Activated T-cell treated with anti-CD3 and anti-CD28 coated beads for 48 hours (primary cell): ENCODE measurements around the gene C11orf21.
"Not testable (repeated sequence)": the region's sequence is repeated elsewhere in the genome, so short reads cannot be mapped to it uniquely, and the experiment has no call there.

Experiments used
- DNase-seq: peaks from one replicate; pipeline ENCODE4 v3.0.0-alpha.2; 2020; ENCODE audit warnings: low read depth

The C11orf21 gene

DNA sequence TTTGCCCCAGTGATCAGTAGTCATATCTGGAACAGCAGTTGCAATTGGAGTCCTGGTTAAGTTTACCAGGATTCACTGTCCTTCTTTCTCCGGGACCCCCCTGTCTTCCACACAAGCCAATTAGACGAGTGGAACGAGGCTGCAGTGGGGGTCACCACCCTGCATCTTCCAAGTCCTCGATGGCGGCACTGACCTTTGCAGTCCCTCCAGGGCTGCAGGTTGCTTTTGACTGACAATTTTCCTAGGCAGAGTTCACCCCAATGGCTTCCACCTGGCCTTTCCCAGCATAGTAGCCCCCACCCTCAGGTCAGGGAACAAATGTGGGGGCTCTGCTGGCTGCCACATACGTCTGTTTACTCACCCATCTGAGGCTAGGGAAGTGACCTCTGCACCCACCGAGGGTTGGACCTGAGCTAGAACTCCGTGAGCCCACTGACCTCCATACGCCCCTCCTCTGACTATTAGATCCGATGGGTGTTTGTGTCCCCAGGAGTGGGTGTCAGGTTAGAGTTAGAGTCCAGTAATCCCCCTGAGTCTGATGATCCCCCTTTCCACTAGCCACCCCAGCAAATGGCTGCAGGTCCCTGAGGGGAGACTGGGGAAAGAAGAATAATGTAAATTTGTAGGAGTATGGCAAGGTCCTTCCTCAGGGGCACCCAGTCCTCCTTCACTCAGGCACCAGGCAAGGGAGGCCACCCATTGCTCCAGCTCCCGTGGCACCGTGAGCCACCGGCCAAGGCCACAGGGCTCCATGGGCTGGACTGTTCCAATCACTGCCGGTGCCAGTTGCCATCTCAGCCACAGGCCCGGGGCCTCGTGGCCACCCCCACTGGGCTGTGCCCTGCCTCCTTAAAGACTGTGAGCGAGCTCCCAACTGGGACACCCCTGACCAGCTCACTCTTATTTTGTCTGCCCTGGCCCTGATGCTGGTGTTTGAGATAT, 5.5 kb downstream of the C11orf21 start:
- no peak for DNase-seq

GRCh38 chr11:2294926-2295290, 6.8 kb downstream of the C11orf21 start:
- no peak for DNase-seq

DNA sequence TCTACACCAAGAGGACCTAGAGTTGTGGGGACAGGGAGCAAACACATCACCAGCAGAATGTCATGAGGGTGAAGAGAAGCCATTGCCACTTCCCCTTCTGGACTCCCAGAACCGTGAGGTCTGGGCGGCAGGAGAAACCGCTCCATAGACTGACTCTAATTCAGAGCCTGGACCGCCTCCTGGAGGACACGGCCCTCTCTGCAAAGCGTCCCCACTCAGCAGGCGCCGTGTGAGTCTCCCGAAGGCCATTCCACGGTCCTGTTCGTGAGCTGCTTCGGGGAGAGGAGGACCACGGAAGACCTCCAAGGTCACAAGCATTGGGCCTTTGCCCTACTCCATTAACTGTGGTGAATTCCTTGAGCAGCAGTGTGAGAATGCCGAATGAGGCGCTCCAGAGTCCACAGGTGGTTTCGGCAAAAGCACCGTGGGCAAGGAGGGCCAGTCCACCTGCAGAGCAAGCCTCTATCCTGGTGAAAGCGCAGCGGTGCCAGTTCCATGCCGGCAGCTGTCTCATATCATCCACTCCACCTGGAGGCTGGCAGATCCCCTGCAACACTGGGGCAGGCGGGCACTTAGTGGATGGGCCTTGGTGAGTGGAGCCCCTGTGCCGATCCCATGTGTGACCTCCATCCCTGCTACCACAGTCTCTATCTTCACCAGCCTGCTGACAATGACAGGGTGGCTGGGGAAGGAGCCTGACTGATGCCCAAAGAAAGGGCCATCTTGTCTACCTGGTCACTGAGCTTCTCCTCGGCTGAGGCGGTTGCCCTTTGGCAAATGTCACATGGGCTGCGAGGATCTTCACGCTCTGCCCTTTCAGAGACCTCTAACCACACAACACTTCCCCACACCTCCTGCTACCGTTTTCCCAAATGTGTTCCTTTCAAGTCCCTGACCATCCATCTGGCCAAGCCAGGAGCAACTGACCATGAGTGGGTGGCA, 7.5 kb downstream of the C11orf21 start:
- DNase-seq, result no peak

GRCh38 chr11:2293531-2293971, 8.2 kb downstream of the C11orf21 start:
- no peak for DNase-seq

DNA sequence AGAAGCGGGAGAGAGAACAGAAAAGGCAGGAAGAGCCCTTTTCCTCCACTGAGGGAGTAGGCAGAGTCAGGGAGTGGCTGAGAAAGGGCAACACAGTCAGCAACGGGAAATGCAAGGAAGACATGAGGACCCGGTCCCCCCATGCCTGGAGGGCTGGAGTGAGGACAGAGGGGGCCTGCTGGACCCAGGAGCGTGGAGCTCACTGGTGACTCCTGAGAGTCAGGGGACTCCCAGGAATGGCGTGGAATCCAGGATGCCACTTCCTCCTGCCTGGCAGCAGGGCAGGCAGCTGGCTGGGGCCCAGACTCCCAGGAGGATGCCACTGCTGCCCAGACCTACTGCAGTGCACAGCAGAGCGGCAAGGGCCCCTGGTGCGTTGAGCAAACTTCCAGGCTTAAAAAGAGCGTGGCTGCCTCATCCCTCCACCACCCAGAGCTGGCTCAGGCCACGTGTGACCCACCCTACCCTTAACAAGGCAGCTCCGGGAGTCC, 11.3 kb downstream of the C11orf21 start:
- no peak for DNase-seq

GRCh38 chr11:2289859-2290258, 11.9 kb downstream of the C11orf21 start:
- no peak for DNase-seq

DNA sequence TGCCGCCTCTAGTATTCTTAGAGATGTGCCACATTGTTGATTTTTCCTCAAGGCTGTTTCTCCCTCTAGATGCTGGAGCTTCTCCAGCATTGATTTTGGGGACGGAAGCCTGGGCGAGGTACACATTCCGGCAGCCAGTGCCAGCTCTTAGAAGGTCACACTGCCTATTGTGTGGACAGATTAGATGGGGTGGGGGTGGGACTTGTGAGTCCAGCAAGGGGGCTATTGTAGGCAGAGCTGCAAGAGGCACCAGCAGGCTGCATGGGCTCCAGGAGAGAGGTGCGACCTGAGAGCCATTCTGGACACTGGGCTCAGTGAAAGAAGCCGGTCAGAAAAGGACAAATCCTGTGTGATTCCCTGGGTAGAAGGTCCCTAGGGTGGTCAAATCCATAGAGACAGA, 12.4 kb downstream of the C11orf21 start:
- no peak for DNase-seq

DNA sequence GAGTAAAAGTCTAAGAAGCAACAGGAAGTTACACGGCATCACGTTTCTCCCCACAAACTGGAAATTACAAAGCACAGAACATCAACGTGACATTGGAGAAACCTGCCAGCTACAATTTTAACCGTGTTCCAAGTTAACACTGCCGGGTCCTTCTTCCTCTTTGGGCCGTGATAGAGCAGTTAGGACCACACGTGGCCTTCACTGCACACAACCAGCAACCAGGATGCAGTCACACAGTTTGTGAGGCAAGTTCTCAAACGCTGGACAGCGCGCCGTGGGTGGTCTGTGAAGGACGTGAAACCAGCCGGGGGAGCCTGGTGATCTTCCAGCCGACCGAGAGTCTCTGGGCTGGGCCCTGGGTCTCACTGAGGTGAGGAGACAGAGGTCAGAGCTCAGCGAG, 14.6 kb downstream of the C11orf21 start:
- no peak for DNase-seq

DNA sequence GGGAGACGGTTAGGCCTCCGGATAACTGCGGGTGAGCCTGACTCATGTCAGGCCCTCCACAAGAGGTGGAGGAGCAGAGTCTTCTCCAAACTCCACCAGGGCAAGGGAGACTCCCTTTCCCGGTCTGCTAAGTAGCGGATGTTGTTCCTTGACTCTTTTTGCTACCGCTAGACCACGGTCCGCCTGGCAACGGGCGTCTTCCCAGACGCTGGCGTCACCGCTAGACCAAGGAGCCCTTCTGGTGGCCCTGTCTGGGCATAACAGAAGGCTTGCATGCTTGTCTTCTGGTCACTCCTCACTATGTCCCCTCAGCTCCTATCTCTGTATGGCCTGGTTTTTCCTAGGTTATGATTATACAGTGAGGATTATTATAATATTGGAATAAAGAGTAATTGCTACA, 15.4 kb downstream of the C11orf21 start:
- not testable (repeated sequence) for DNase-seq

GRCh38 chr11:2280208-2280607, 21.5 kb downstream of the C11orf21 start:
- no peak for DNase-seq

GRCh38 chr11:2277933-2278523, 23.7 kb downstream of the C11orf21 start:
- DNase-seq, result no peak

GRCh38 chr11:2277008-2277346, 24.7 kb downstream of the C11orf21 start:
- no peak for DNase-seq

DNA sequence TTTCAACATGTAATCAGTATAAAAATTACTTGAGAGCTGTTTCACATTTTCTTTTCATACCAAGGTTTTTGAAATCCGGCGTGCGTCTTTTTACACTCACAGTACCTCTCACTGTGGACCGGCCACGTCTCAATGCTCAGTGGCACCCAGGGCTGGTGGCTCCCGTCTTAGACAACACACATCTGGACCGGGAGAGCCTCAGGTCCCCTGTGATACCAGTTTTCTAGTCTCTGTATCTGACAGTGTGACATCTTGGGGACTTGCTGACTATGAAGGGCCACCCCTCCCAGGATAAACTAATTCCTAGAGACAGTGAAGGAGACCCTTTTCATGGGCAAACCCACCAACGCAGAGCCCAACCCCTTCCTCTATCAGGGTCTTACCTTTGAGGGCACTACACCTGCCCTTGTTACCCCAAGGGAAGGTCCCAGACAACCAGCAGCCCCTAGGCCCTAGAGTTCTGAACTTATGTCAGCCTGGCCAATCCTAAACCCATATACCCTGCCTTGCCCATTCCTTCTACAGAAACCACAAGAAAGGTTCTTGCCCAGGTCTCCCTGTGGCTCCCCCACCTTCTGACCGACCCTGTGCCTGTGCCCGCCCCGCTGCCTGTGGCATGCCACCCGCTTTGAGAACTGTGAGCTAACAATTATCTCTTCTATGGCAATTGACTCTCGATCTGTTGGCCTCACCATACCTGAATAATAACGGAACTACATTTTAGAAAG, 25.3 kb downstream of the C11orf21 start:
- DNase-seq, result no peak

DNA sequence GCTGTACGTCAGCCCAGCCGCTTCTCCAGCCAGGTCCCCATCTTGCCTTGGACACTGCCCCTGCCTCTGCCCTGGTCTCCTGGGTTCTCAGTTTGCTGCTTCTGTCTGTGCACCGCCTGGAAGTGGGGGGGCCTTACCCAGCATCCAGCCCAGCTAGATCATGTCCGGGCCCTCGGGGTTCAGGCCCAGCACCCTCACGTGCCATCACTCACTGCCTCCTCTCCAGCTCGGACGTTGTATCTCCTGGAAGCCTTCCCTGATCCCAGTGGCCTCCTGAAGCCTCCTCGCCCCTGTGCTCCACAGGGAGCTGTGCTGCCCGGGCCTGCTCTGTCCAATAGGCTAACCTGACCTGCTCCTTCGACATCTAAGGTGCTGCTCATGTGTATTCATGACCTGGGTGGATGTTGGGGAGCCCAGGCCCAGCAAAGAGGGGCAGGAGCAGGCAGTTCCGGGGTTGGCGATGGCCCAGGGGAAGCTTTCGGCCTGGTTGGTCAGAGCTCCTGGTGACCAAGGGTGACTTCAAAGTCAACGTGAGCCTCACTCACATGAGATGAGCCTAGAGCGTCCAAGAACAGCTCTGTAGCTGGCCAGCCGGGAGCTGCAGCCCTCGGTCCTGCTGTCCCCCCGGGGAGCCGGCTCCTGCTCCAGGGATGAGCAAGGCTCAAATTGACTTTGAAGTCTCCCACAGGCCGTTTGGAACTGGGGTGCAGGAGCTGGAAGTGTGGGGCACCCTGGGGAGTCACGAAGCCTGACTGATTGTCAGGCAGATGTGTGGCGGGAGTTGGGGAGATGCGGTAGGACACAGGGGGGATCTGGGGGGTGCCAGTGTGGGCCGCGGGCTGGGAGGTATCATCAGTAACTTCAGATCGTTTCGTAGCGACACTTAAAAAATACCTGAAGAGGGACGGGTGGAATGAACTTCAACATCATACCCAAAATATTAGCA, 26.1 kb downstream of the C11orf21 start:
- no peak for DNase-seq

DNA sequence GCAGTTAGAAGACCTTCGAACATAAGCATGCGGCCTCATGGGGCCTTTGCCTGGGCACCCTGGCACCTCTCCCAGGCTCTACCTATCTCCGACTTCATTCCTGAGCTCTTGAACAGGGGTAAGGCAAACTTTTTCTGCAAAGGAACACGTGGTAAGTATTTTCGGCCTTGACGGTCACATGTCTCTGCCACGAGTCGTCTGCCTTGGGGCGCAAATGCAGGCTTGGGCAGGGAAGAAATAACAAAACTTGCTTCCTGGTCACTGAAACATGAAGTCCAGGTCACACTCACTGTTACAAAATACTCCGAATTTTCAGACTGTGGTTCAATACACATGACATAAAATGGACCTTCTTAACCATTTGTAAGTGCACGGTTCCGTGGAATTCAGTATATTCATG, 27.9 kb downstream of the C11orf21 start:
- DNase-seq, result no peak

DNA sequence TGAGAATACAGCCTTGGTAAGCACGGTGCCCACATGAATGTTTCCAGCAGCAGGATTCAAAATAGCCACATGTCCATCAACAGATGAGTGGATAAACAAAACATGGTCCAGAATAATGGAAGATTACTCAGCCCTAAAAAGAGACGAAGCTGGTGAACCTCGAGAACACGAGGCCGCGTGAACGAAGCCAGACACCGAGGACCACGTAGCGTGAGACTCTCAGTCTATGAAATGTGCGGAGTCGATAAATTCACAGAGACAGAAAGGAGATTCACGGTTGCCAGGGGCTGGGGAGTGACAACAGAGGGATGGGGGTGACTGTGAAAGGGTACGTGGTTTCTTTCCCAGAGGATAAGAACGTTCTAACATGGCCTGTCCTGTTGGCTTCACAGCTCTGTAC, 28.4 kb downstream of the C11orf21 start:
- DNase-seq, result no peak

GRCh38 chr11:2272946-2273280, 28.8 kb downstream of the C11orf21 start:
- DNase-seq, result no peak

DNA sequence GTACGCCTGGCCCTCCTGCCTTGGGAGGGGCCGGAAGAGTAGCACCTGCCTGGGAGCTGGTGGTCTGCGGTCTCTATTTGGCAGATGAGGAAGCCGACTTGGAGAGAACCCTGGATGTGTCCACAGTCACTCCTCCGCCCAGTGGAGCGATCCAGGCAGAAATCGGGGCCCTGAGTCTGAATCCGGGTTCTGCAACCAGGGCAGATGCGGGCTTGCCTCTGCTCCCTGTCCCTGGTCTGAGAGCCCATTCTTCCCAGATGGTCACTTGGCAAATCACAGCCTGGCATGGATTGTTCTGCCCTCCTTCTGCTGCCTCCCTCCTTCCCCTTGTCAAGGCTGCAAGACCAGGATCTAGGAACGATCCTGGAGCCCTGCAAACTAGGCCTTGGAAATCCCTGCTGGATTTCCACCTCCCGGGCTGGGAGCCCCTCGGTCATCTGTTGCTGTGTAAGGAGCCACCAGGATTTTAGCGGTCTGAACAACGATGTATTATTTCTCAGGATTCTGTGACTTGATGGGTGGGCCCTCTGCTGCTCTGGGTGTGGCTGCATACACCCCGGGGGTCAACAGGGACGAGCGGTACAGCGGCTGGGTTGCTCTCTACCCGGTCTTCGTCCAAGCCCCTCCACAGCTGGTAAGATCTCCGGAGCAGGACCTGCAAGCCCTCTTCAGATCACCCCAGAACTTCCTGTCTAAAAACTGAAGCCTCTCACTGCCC, 29.3 kb downstream of the C11orf21 start:
- no peak for DNase-seq

GRCh38 chr11:2271327-2272227, 30.1 kb downstream of the C11orf21 start:
- no peak for DNase-seq
